HCT116 (cell line): Measurements from ENCODE around the gene PLAU. TPM values are rescaled to one million over a fixed set of nuclear protein-coding genes. Genes with fewer than 3 reads are reported as not detected.

ENCODE experiments used
- ATAC-seq: fragments of 200-7000 bp; cut with Tn5 transposase; 2 replicates; pipeline ENCODE4 v1.9.1; 2020; ENCODE audit warnings: mild to moderate bottlenecking, moderate library complexity
- BruUV-seq: library from RNA; stranded (reverse); fragments of 400-500 nt; replicated peaks from 2 replicates; lab custom pipeline; 2021; lab: Mats Ljungman, UMichigan
- CTCF ChIA-PET: fragments of 300-600 bp; sonication (Branson Sonifier 250); formaldehyde crosslinking; loops from one replicate; lab custom pipeline; 2021; ENCODE audit warnings: antibody characterized with exemption; lab: Charles Lee
- POLR2A ChIA-PET: fragments of 300-600, 350-600 bp; sonication (Branson Sonifier 250); formaldehyde crosslinking; loops from one replicate; lab custom pipeline; 2021; ENCODE audit warnings: antibody characterized with exemption; lab: Charles Lee
- RAD21 ChIA-PET, 2 experiments: fragments of 300-600 bp; sonication (Branson Sonifier 250); formaldehyde crosslinking; loops; one replicate each; lab custom pipeline; 2023; ENCODE audit warnings: low total read pairs in 2 of 2; ENCODE audit not compliant: uncharacterized antibody in 2 of 2, unreplicated experiment in 2 of 2, low non-redundant PET in 1 of 2; lab: Charles Lee
- DNase-seq: peaks from one replicate; pipeline ENCODE4 v3.0.0-alpha.2; 2010; ENCODE audit warnings: low read depth, low spot score
- H2AFZ ChIP-seq: fragments of 200-600 bp; shearing (Covaris generic), sonication (generic); 2 replicates; pipeline ENCODE4 v1.6.1; 2017; ENCODE audit warnings: low read depth, mixed run types, mixed read lengths, antibody characterized with exemption, low read length; ENCODE audit not compliant: poor library complexity, severe bottlenecking
- H3K27ac ChIP-seq: 2 replicates; pipeline ENCODE4 v1.5.1; 2012; ENCODE audit warnings: low read depth, low read length
- H3K27me3 ChIP-seq: fragments of 200-600 bp; sonication (generic); 2 replicates; pipeline ENCODE4 v1.6.1; 2016; ENCODE audit warnings: mixed run types, low read length, mixed read lengths; ENCODE audit not compliant: insufficient read depth
- H3K36me3 ChIP-seq, 2 experiments: fragments of 200-500 bp in 1 of 2; fragments of 200-600 bp in 1 of 2; sonication (Bioruptor generic) in 1 of 2; sonication (generic) in 1 of 2; 2 replicates each; pipeline versions ENCODE4 v1.5.1 to v1.6.1; 2014 to 2016; ENCODE audit warnings: low read length in 2 of 2, inconsistent platforms in 1 of 2, mixed read lengths in 1 of 2, mixed run types in 1 of 2; ENCODE audit not compliant: insufficient read depth in 2 of 2, control insufficient read depth in 1 of 2
- H3K4me1 ChIP-seq, 2 experiments: fragments of 200-600 bp in 1 of 2; sonication (generic) in 1 of 2; 2 replicates each; pipeline versions ENCODE4 v1.5.1 to v1.6.1; 2012 to 2017; ENCODE audit warnings: low read length in 2 of 2, inconsistent platforms in 1 of 2, mild to moderate bottlenecking in 1 of 2, mixed read lengths in 1 of 2, mixed run types in 1 of 2, moderate library complexity in 1 of 2; ENCODE audit not compliant: insufficient read depth in 2 of 2, control insufficient read depth in 1 of 2
- H3K4me2 ChIP-seq: fragments of 200-600 bp; sonication (generic); 2 replicates; pipeline ENCODE4 v1.6.1; 2017; ENCODE audit warnings: mixed run types, low read length, mixed read lengths
- H3K4me3 ChIP-seq, 2 experiments: fragments of 200-600 bp in 1 of 2; sonication (generic) in 1 of 2; replicated peaks in 1 of 2; 2 replicates each; pipeline ENCODE4 v1.5.1; 2011 to 2016; ENCODE audit warnings: low read length in 2 of 2, control low read depth in 1 of 2, low read depth in 1 of 2, mild to moderate bottlenecking in 1 of 2, mixed read lengths in 1 of 2, mixed run types in 1 of 2
- H3K79me2 ChIP-seq: fragments of 200-600 bp; sonication (generic); 2 replicates; pipeline ENCODE4 v1.6.1; 2017; ENCODE audit warnings: mild to moderate bottlenecking, mixed run types, low read length, moderate library complexity, mixed read lengths; ENCODE audit not compliant: insufficient read depth
- H3K9ac ChIP-seq: fragments of 200-600 bp; sonication (generic); 2 replicates; pipeline ENCODE4 v1.6.1; 2016; ENCODE audit warnings: low read length, mixed read lengths
- H3K9me2 ChIP-seq: fragments of 200-600 bp; sonication (generic), shearing (Covaris generic); 2 replicates; pipeline ENCODE4 v1.6.1; 2017; ENCODE audit warnings: mixed run types, mild to moderate bottlenecking, moderate library complexity; ENCODE audit not compliant: insufficient read depth
- H3K9me3 ChIP-seq, 2 experiments: fragments of 200-500 bp in 1 of 2; fragments of 200-600 bp in 1 of 2; sonication (Bioruptor generic) in 1 of 2; sonication (generic) in 1 of 2; 2 replicates each; pipeline ENCODE4 v1.6.1; 2014 to 2017; ENCODE audit warnings: low read length in 2 of 2, mixed read lengths in 2 of 2, inconsistent platforms in 1 of 2, low read depth in 1 of 2, mild to moderate bottlenecking in 1 of 2, mixed run types in 1 of 2, moderate library complexity in 1 of 2; ENCODE audit not compliant: control insufficient read depth in 1 of 2, insufficient read depth in 1 of 2
- H4K20me1 ChIP-seq: fragments of 200-600 bp; sonication (generic), shearing (Covaris generic); 2 replicates; pipeline ENCODE4 v1.6.1; 2017; ENCODE audit warnings: mixed run types, mild to moderate bottlenecking, moderate library complexity; ENCODE audit not compliant: insufficient read depth
- CEBPB ChIP-seq: IDR thresholded peaks from 2 replicates; pipeline ENCODE4 v1.6.1; 2012; ENCODE audit warnings: low read depth
- CTCF ChIP-seq, 3 experiments: fragments of 200-600 bp in 1 of 3; sonication (generic) in 1 of 3; IDR thresholded peaks in 2 of 3; conservative IDR thresholded peaks in 1 of 3; 2 replicates each; pipeline ENCODE4 v1.5.1; 2012 to 2017; ENCODE audit warnings: low read depth in 2 of 3, low read length in 2 of 3, antibody characterized with exemption in 1 of 3, borderline replicate concordance in 1 of 3, control low read depth in 1 of 3, mild to moderate bottlenecking in 1 of 3, mixed read lengths in 1 of 3, mixed run types in 1 of 3, moderate library complexity in 1 of 3; ENCODE audit not compliant: insufficient read depth in 1 of 3
- EZH2phosphoT487 ChIP-seq: fragments of 200-600 bp; IDR thresholded peaks from 2 replicates; pipeline ENCODE4 v1.6.1; 2018; ENCODE audit warnings: antibody characterized with exemption, borderline replicate concordance
- FOSL1 ChIP-seq: IDR thresholded peaks from 2 replicates; pipeline ENCODE4 v1.6.1; 2012; ENCODE audit warnings: low read depth
- MAX ChIP-seq: IDR thresholded peaks from 2 replicates; pipeline ENCODE4 v1.6.1; 2012
- POLR2AphosphoS5 ChIP-seq: IDR thresholded peaks from 2 replicates; pipeline ENCODE4 v1.6.1; 2011; ENCODE audit warnings: mild to moderate bottlenecking, low read depth, low read length, moderate library complexity
- RAD21 ChIP-seq: IDR thresholded peaks from 2 replicates; pipeline ENCODE4 v1.6.1; 2012; ENCODE audit warnings: low read depth, mild to moderate bottlenecking
- REST ChIP-seq: IDR thresholded peaks from 2 replicates; pipeline ENCODE4 v1.6.1; 2012; ENCODE audit warnings: low read depth
- SP1 ChIP-seq: IDR thresholded peaks from 2 replicates; pipeline ENCODE4 v1.6.1; 2012; ENCODE audit warnings: low read depth
- TCF7L2 ChIP-seq: IDR thresholded peaks from 2 replicates; pipeline ENCODE4 v1.7.0; 2011; ENCODE audit warnings: borderline replicate concordance, inconsistent platforms; ENCODE audit not compliant: insufficient read depth, insufficient read length; ENCODE audit errors: extremely low read depth
- ZBTB33 ChIP-seq: IDR thresholded peaks from 2 replicates; pipeline ENCODE4 v1.6.1; 2011; ENCODE audit warnings: mild to moderate bottlenecking, low read length, moderate library complexity; ENCODE audit not compliant: insufficient replicate concordance; ENCODE audit errors: extremely low read depth
- ZNF274 ChIP-seq: fragments of 200-500 bp; sonication (Bioruptor generic); IDR thresholded peaks from 2 replicates; pipeline ENCODE4 v1.6.1; 2014; ENCODE audit warnings: mild to moderate bottlenecking, low read depth, low read length, inconsistent platforms
- intact Hi-C: fragments of 100-400 bp; cut with micrococcal nuclease; formaldehyde crosslinking; loops from 2 replicates; pipeline ENCODE4 v1.10.0; 2022
- total RNA-seq: library from RNA; stranded (reverse); gene quantifications from one replicate; pipeline ENCODE4 v1.2.1, GENCODE V29; 2021; ENCODE audit not compliant: unreplicated experiment

The PLAU gene
- total RNA-seq, 1 experiment from 2014 or later, result 60.3 TPM

GRCh38 chr10:73920089-73920488 lies 9.2 kb downstream of the PLAU start:
- Histone ChIP-seq H3K36me3 (peaks cover 2 to 11% of the 10 kb centered on the region in 2 experiments; a peak in 1 of 4 replicates), H4K20me1 (no peaks in the 10 kb centered on the region), H3K9me2 (no peaks in the 10 kb centered on the region), H3K27ac (0 out of 2 replicates have a peak overlapping the region, but pooled peaks have one; percentile 4), H3K27me3 (no peaks in the 10 kb centered on the region), H3K9ac (no peak overlapping the region), H3K4me1 (peaks cover 3 to 42% of the 10 kb centered on the region in 2 experiments; a peak in 2 of 4 replicates), H3K79me2 (no peaks in the 10 kb centered on the region; the same call in 1 of the 2 replicates), H3K4me2 (no peak overlapping the region), H3K9me3 (no peaks in the 10 kb centered on the region), H2AFZ (no peak overlapping the region), H3K4me3 (no peak overlapping the region)
- POLR2A ChIA-PET, result interaction anchor here (1.4 to 5.2 kb wide), 4 partner anchors 9 to 14 kb away, joined by 3 to 27 read pairs (median 6); partner anchors contain the start of gene PLAU
- DNase-seq (no peak), ATAC-seq (no peak)
- no peak for TF ChIP-seq CEBPB
- no peak for TF ChIP-seq CTCF (IDR thresholded peaks at IDR 0.05 in 2 of 3, conservative IDR thresholded peaks at IDR 0.05 in 1 of 3; ENCODE audit: borderline replicate concordance in 1 of 3, insufficient read depth in 1 of 3, low read depth in 2 of 3, low read length in 2 of 3)
- TF ChIP-seq REST, result no peak
- TF ChIP-seq TCF7L2, result no peak
- no peak for TF ChIP-seq FOSL1
- no peak for TF ChIP-seq POLR2AphosphoS5
- no peak for TF ChIP-seq SP1
- TF ChIP-seq RAD21, result no peak
- no peak for TF ChIP-seq MAX
- no peak for TF ChIP-seq ZBTB33
- no peak for TF ChIP-seq EZH2phosphoT487
- TF ChIP-seq ZNF274, result no peak
- CTCF ChIA-PET, result no interaction called here
- no TSS peak for BruUV-seq
- RAD21 ChIA-PET, result no interaction called here
- intact Hi-C loops, result no loop called here
